NCI-H2196 treated with DMSO at 0.1 percent for 48 hours (cell line): Measurements from ENCODE around the gene TNNT3.

Source experiments
- DNase-seq: peaks from one replicate; lab custom pipeline; 2025; ENCODE audit not compliant: unreplicated experiment; lab: John Stamatoyannopoulos, UW

Gene TNNT3

GRCh38 chr11:1921574-1922141, 2.2 kb downstream of the TNNT3 start:
- DNase-seq = no peak

- DNase-seq = no peak
These were observed 3.1 kb downstream of the TNNT3 start for GRCh38 chr11:1922481-1923081.

- no peak for DNase-seq
These were observed 3.9 kb downstream of the TNNT3 start for GRCh38 chr11:1923201-1923956.

- no peak for DNase-seq
These were observed 4.7 kb downstream of the TNNT3 start for GRCh38 chr11:1924181-1924580.

GRCh38 chr11:1924646-1925372, 5.3 kb downstream of the TNNT3 start:
- no peak for DNase-seq

- DNase-seq = no peak
These were observed 6.1 kb downstream of the TNNT3 start for GRCh38 chr11:1925373-1926155.

- DNase-seq = no peak
These were observed 6.9 kb downstream of the TNNT3 start for GRCh38 chr11:1926156-1927025.

GRCh38 chr11:1927026-1927847, 7.7 kb downstream of the TNNT3 start:
- DNase-seq = no peak

- DNase-seq = no peak
These were observed 8.5 kb downstream of the TNNT3 start for GRCh38 chr11:1927848-1928469.

GRCh38 chr11:1928470-1928890, 9.0 kb downstream of the TNNT3 start:
- no peak for DNase-seq

- DNase-seq = no peak
These were observed 9.5 kb downstream of the TNNT3 start for GRCh38 chr11:1928891-1929541.

GRCh38 chr11:1929621-1930461, 10.3 kb downstream of the TNNT3 start:
- DNase-seq = no peak

GRCh38 chr11:1930462-1930830, 10.9 kb downstream of the TNNT3 start:
- no peak for DNase-seq

GRCh38 chr11:1931341-1932104, 12.0 kb downstream of the TNNT3 start:
- DNase-seq = no peak

GRCh38 chr11:1932105-1932480, 12.6 kb downstream of the TNNT3 start:
- DNase-seq = no peak

GRCh38 chr11:1932681-1933080, 13.2 kb downstream of the TNNT3 start:
- no peak for DNase-seq
